H9 (cell line): ENCODE results near the gene BHLHA15. TPM values are rescaled to one million over a fixed set of nuclear protein-coding genes. Genes with fewer than 3 reads are reported as not detected.

Source experiments
- DNase-seq: peaks from one replicate; pipeline ENCODE4 v3.0.0-alpha.2; 2017
- H2AFZ ChIP-seq: one replicate; pipeline ENCODE4 v1.6.1; 2013; ENCODE audit warnings: mild to moderate bottlenecking, low read length, control low read depth, moderate library complexity
- H2AK5ac ChIP-seq: 2 replicates; pipeline ENCODE4 v1.6.1; 2013; ENCODE audit warnings: low read length, control low read depth, mixed read lengths; ENCODE audit not compliant: insufficient read length
- H2BK120ac ChIP-seq: one replicate; pipeline ENCODE4 v1.6.1; 2013; ENCODE audit warnings: low read depth, mild to moderate bottlenecking, low read length, control low read depth, inconsistent platforms; ENCODE audit not compliant: poor library complexity, severe bottlenecking
- H2BK12ac ChIP-seq: 2 replicates; pipeline ENCODE4 v1.6.1; 2013; ENCODE audit warnings: low read length, control low read depth, mixed read lengths, low read depth; ENCODE audit not compliant: insufficient read length
- H2BK15ac ChIP-seq: 2 replicates; pipeline ENCODE4 v1.6.1; 2013; ENCODE audit warnings: low read depth, low read length, control low read depth
- H2BK20ac ChIP-seq: one replicate; pipeline ENCODE4 v1.6.1; 2013; ENCODE audit warnings: low read depth, mild to moderate bottlenecking, low read length, control low read depth, inconsistent platforms; ENCODE audit not compliant: poor library complexity, severe bottlenecking
- H2BK5ac ChIP-seq: 2 replicates; pipeline ENCODE4 v1.6.1; 2013; ENCODE audit warnings: low read length, control low read depth, mixed read lengths; ENCODE audit not compliant: insufficient read length
- H3K14ac ChIP-seq: 2 replicates; pipeline ENCODE4 v1.6.1; 2013; ENCODE audit warnings: low read length, control low read depth; ENCODE audit not compliant: insufficient read depth
- H3K18ac ChIP-seq: 2 replicates; pipeline ENCODE4 v1.6.1; 2013; ENCODE audit warnings: low read depth, mild to moderate bottlenecking, mixed read lengths, low read length, control low read depth; ENCODE audit not compliant: insufficient read length
- H3K23ac ChIP-seq: 2 replicates; pipeline ENCODE4 v1.6.1; 2013; ENCODE audit warnings: low read length, control low read depth, mixed read lengths, low read depth; ENCODE audit not compliant: insufficient read length
- H3K23me2 ChIP-seq: 2 replicates; pipeline ENCODE4 v1.6.1; 2013; ENCODE audit warnings: low read depth, mild to moderate bottlenecking, mixed read lengths, low read length, control low read depth; ENCODE audit not compliant: insufficient read length, poor library complexity, severe bottlenecking
- H3K27ac ChIP-seq: 2 replicates; pipeline ENCODE4 v1.5.1; 2013; ENCODE audit warnings: low read length, control low read depth, mixed read lengths, low read depth; ENCODE audit not compliant: insufficient read length
- H3K27me3 ChIP-seq: 2 replicates; pipeline ENCODE4 v1.6.1; 2013; ENCODE audit warnings: low read length, control low read depth, inconsistent platforms; ENCODE audit not compliant: insufficient read depth
- H3K4ac ChIP-seq: 2 replicates; pipeline ENCODE4 v1.6.1; 2013; ENCODE audit warnings: low read depth, mild to moderate bottlenecking, control low read depth, inconsistent platforms, low read length, moderate library complexity
- H3K4me1 ChIP-seq: 2 replicates; pipeline ENCODE4 v1.6.1; 2013; ENCODE audit warnings: low read length, control low read depth, inconsistent platforms; ENCODE audit not compliant: insufficient read depth
- H3K4me2 ChIP-seq: 2 replicates; pipeline ENCODE4 v1.6.1; 2013; ENCODE audit warnings: low read length, control low read depth, mixed read lengths; ENCODE audit not compliant: insufficient read length, insufficient read depth
- H3K56ac ChIP-seq: 2 replicates; pipeline ENCODE4 v1.6.1; 2013; ENCODE audit warnings: low read depth, mild to moderate bottlenecking, mixed read lengths, low read length, control low read depth; ENCODE audit not compliant: insufficient read length
- H3K79me1 ChIP-seq: 2 replicates; pipeline ENCODE4 v1.6.1; 2013; ENCODE audit warnings: low read depth, mild to moderate bottlenecking, moderate library complexity, low read length, control low read depth, inconsistent platforms; ENCODE audit not compliant: insufficient read depth, poor library complexity, severe bottlenecking
- H3K79me2 ChIP-seq: 2 replicates; pipeline ENCODE4 v1.6.1; 2013; ENCODE audit warnings: low read length, control low read depth, inconsistent platforms; ENCODE audit not compliant: insufficient read depth
- H3K9ac ChIP-seq: 2 replicates; pipeline ENCODE4 v1.6.1; 2013; ENCODE audit warnings: low read length, control low read depth, mixed read lengths; ENCODE audit not compliant: insufficient read length; ENCODE audit errors: extremely low read depth
- H3K9me3 ChIP-seq: one replicate; pipeline ENCODE4 v1.6.1; 2013; ENCODE audit warnings: low read depth, low read length, inconsistent platforms; ENCODE audit not compliant: control insufficient read depth
- H3T11ph ChIP-seq: one replicate; pipeline ENCODE4 v1.6.1; 2013; ENCODE audit warnings: mild to moderate bottlenecking, low read length, control low read depth, inconsistent platforms
- H4K20me1 ChIP-seq: one replicate; pipeline ENCODE4 v1.6.1; 2013; ENCODE audit not compliant: control insufficient read depth, insufficient read length, insufficient read depth
- H4K5ac ChIP-seq: 2 replicates; pipeline ENCODE4 v1.6.1; 2013; ENCODE audit warnings: low read depth, mild to moderate bottlenecking, mixed read lengths, low read length, control low read depth; ENCODE audit not compliant: insufficient read length
- H4K8ac ChIP-seq: replicated peaks from 2 replicates; pipeline ENCODE4 v1.6.1; 2013; ENCODE audit warnings: low read length, control low read depth, mixed read lengths, low read depth; ENCODE audit not compliant: insufficient read length
- H4K91ac ChIP-seq: 2 replicates; pipeline ENCODE4 v1.6.1; 2013; ENCODE audit warnings: low read depth, mild to moderate bottlenecking, moderate library complexity, mixed read lengths, low read length, control low read depth; ENCODE audit not compliant: insufficient read length
- H3K27ac Mint-ChIP-seq, 3 experiments: 2 replicates in 2 of 3; 3 replicates in 1 of 3; pipeline ENCODE4 v1.8.0; 2020 to 2021; ENCODE audit warnings: mixed read lengths in 3 of 3, mild to moderate bottlenecking in 1 of 3, moderate library complexity in 1 of 3
- H3K27me3 Mint-ChIP-seq: 2 replicates; pipeline ENCODE4 v1.8.0; 2021; ENCODE audit warnings: low read depth, mild to moderate bottlenecking, moderate library complexity, mixed read lengths
- H3K36me3 Mint-ChIP-seq, 3 experiments: 2 replicates in 2 of 3; 3 replicates in 1 of 3; pipeline ENCODE4 v1.8.0; 2020 to 2021; ENCODE audit warnings: low read depth in 3 of 3, mixed read lengths in 3 of 3; ENCODE audit not compliant: insufficient read depth in 1 of 3
- H3K4me1 Mint-ChIP-seq, 2 experiments: 2 replicates each; pipeline ENCODE4 v1.8.0; 2020; ENCODE audit warnings: mixed read lengths in 2 of 2
- H3K4me3 Mint-ChIP-seq, 2 experiments: 2 replicates in 1 of 2; 3 replicates in 1 of 2; pipeline ENCODE4 v1.8.0; 2020 to 2021; ENCODE audit warnings: mild to moderate bottlenecking in 2 of 2, mixed read lengths in 2 of 2, moderate library complexity in 1 of 2
- H3K9me3 Mint-ChIP-seq, 2 experiments: 2 replicates in 1 of 2; 3 replicates in 1 of 2; pipeline ENCODE4 v1.8.0; 2020; ENCODE audit warnings: mild to moderate bottlenecking in 2 of 2, mixed read lengths in 2 of 2, moderate library complexity in 1 of 2
- WGBS: extraction: QIAGEN DNeasy Blood & Tissue Kit; methylation state at CpG from one replicate; pipeline ENCODE4 v1.1.7; 2013; ENCODE audit warnings: missing lambda C conversion rate, low lambda C conversion rate, mixed read lengths; ENCODE audit not compliant: insufficient read length; ENCODE audit errors: extremely low coverage; 5-methylcytosine and 5-hydroxymethylcytosine counted together
- total RNA-seq: library from RNA; stranded (reverse); gene quantifications from 2 replicates; pipeline ENCODE4 v1.2.1, GENCODE V29; 2021
- TF ChIP-seq, protein P1 (sequence below): fragments of 200-600 bp; sonication (generic); conservative IDR thresholded peaks from 3 replicates; pipeline ENCODE4 v1.8.0; 2021; ENCODE audit warnings: antibody characterized with exemption, mild to moderate bottlenecking

Gene BHLHA15
- total RNA-seq, 1 experiment from 2014 or later: 1.4 TPM

DNA sequence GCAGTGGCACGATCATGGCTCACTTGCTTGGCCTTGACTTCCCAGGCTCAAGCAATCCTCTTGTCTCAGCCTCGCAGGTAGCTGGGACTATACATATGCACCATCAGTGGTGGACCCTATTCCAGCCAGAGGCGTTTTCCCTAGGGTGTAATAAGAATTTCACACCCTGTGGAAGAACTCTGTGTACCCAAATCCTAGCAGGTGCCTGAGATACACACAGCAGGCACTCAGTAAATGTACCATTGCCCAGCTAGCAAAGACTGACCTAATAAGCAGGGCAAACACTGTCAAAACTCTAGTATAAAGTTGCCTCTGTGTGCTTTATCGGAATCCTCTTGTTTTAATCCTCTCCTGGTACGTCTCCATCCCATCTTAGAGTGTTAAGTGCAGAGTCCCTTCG is 33.7 kb upstream of the BHLHA15 start:
- H3K4me1 Mint-ChIP-seq: peaks cover 9 to 13% of the 10 kb centered on the region in 2 experiments
- Histone ChIP-seq H3K4me1 (peaks cover 2% of the 10 kb centered on the region; the same call in 1 of the 2 replicates), H3K79me1 (peaks cover 3% of the 10 kb centered on the region), H2AK5ac (no peak overlapping the region), H2BK120ac (no peak overlapping the region), H4K5ac (no peak overlapping the region), H3K23me2 (no peaks in the 10 kb centered on the region), H4K20me1 (no peaks in the 10 kb centered on the region), H3K9me3 (no peaks in the 10 kb centered on the region), H4K91ac (no peak overlapping the region), H3K79me2 (no peaks in the 10 kb centered on the region), H3K27me3 (no peaks in the 10 kb centered on the region), H4K8ac (no peak overlapping the region), H2BK20ac (no peak overlapping the region), H3K14ac (no peak overlapping the region), H2AFZ (no peak overlapping the region), H3K4me2 (no peak overlapping the region), H3K9ac (no peak overlapping the region), H3K4ac (no peak overlapping the region), H3K27ac (no peak overlapping the region), H3K23ac (no peak overlapping the region), H3K56ac (no peak overlapping the region), H2BK5ac (no peak overlapping the region), H3T11ph (no peak overlapping the region), H3K18ac (no peak overlapping the region), H2BK12ac (no peak overlapping the region), H2BK15ac (no peak overlapping the region)
- no CpG with 5 or more reads among the region's 6 CpGs for WGBS
- H3K36me3 Mint-ChIP-seq: peaks cover 4 to 16% (median 5%) of the 10 kb centered on the region in 3 experiments; a peak in 6 of 7 replicates
- DNase-seq: no peak
- 0 out of 7 replicates have a peak overlapping the region, but pooled peaks of 1 of the 3 experiments have one; percentile 44 for H3K27ac Mint-ChIP-seq
- H3K9me3 Mint-ChIP-seq: no peaks in the 10 kb centered on the region
- no peak overlapping the region for H3K4me3 Mint-ChIP-seq
- TF ChIP-seq, protein P1, sequence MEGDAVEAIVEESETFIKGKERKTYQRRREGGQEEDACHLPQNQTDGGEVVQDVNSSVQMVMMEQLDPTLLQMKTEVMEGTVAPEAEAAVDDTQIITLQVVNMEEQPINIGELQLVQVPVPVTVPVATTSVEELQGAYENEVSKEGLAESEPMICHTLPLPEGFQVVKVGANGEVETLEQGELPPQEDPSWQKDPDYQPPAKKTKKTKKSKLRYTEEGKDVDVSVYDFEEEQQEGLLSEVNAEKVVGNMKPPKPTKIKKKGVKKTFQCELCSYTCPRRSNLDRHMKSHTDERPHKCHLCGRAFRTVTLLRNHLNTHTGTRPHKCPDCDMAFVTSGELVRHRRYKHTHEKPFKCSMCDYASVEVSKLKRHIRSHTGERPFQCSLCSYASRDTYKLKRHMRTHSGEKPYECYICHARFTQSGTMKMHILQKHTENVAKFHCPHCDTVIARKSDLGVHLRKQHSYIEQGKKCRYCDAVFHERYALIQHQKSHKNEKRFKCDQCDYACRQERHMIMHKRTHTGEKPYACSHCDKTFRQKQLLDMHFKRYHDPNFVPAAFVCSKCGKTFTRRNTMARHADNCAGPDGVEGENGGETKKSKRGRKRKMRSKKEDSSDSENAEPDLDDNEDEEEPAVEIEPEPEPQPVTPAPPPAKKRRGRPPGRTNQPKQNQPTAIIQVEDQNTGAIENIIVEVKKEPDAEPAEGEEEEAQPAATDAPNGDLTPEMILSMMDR: no peak
- H3K27me3 Mint-ChIP-seq: no peaks in the 10 kb centered on the region
